Mesendoderm (in vitro differentiated cells): ENCODE results near the gene P2RX3.

ENCODE experiments used
- DNase-seq: peaks from one replicate; pipeline ENCODE4 v3.0.0; 2013
- H2AK5ac ChIP-seq: 2 replicates; pipeline ENCODE4 v1.6.1; 2013; ENCODE audit warnings: low read length, inconsistent platforms
- H2BK120ac ChIP-seq: 2 replicates; pipeline ENCODE4 v1.6.1; 2013; ENCODE audit warnings: low read depth, mild to moderate bottlenecking, low read length, moderate library complexity, mixed read lengths
- H2BK15ac ChIP-seq: replicated peaks from 2 replicates; pipeline ENCODE4 v1.6.1; 2013; ENCODE audit warnings: low read depth, mild to moderate bottlenecking, moderate library complexity
- H2BK5ac ChIP-seq: 2 replicates; pipeline ENCODE4 v1.6.1; 2013; ENCODE audit warnings: low read length, inconsistent platforms
- H3K18ac ChIP-seq: 2 replicates; pipeline ENCODE4 v1.6.1; 2013; ENCODE audit warnings: mild to moderate bottlenecking, low read length, mixed read lengths
- H3K23ac ChIP-seq: one replicate; pipeline ENCODE4 v1.6.1; 2013; ENCODE audit warnings: low read length
- H3K27ac ChIP-seq: 2 replicates; pipeline ENCODE4 v1.5.1; 2013; ENCODE audit warnings: low read depth, mild to moderate bottlenecking, inconsistent platforms, low read length, moderate library complexity
- H3K27me3 ChIP-seq: 2 replicates; pipeline ENCODE4 v1.6.1; 2013; ENCODE audit warnings: low read length, control low read depth, mild to moderate bottlenecking, inconsistent platforms; ENCODE audit not compliant: insufficient read depth, poor library complexity
- H3K36me3 ChIP-seq: 2 replicates; pipeline ENCODE4 v1.6.1; 2013; ENCODE audit warnings: low read length, inconsistent platforms; ENCODE audit not compliant: control insufficient read depth, insufficient read depth
- H3K4ac ChIP-seq: one replicate; pipeline ENCODE4 v1.6.1; 2013; ENCODE audit warnings: low read depth, mild to moderate bottlenecking, low read length, moderate library complexity
- H3K4me1 ChIP-seq: 2 replicates; pipeline ENCODE4 v1.6.1; 2013; ENCODE audit warnings: low read depth, low read length, inconsistent platforms; ENCODE audit not compliant: control insufficient read depth
- H3K4me2 ChIP-seq: 2 replicates; pipeline ENCODE4 v1.6.1; 2013; ENCODE audit warnings: low read length
- H3K4me3 ChIP-seq: 2 replicates; pipeline ENCODE4 v1.5.1; 2013; ENCODE audit warnings: mild to moderate bottlenecking, low read length
- H3K56ac ChIP-seq: one replicate; pipeline ENCODE4 v1.6.1; 2013; ENCODE audit warnings: low read length
- H3K79me1 ChIP-seq: 2 replicates; pipeline ENCODE4 v1.6.1; 2013; ENCODE audit warnings: low read length, inconsistent platforms
- H3K79me2 ChIP-seq: 2 replicates; pipeline ENCODE4 v1.6.1; 2013; ENCODE audit warnings: mild to moderate bottlenecking, low read length; ENCODE audit not compliant: control insufficient read depth, insufficient read depth
- H3K9ac ChIP-seq: 2 replicates; pipeline ENCODE4 v1.6.1; 2013; ENCODE audit warnings: low read length, inconsistent platforms
- H4K5ac ChIP-seq: one replicate; pipeline ENCODE4 v1.6.1; 2013; ENCODE audit warnings: low read length
- H4K8ac ChIP-seq: one replicate; pipeline ENCODE4 v1.6.1; 2013; ENCODE audit warnings: low read depth, mild to moderate bottlenecking, control low read depth, low read length, moderate library complexity
- WGBS: extraction: QIAGEN DNeasy Blood & Tissue Kit; methylation state at CpG from one replicate; pipeline ENCODE4 v1.1.7; 2013; ENCODE audit warnings: low lambda C conversion rate, missing lambda C conversion rate; ENCODE audit not compliant: insufficient coverage; ENCODE audit errors: extremely low coverage; 5-methylcytosine and 5-hydroxymethylcytosine counted together

Gene P2RX3

GRCh38 chr11:57392066-57392762 lies 54.1 kb downstream of the P2RX3 start:
- no CpG with 5 or more reads among the region's 8 CpGs for WGBS
- Histone ChIP-seq H3K27ac (no peak overlapping the region), H3K9ac (no peak overlapping the region)

GRCh38 chr11:57392763-57393105 lies 54.6 kb downstream of the P2RX3 start:
- Histone ChIP-seq H3K27ac (no peak overlapping the region), H2BK5ac (no peak overlapping the region), H2BK15ac (no peak overlapping the region), H4K5ac (no peak overlapping the region), H3K23ac (no peak overlapping the region), H3K4ac (no peak overlapping the region), H3K79me1 (no peaks in the 10 kb centered on the region), H2AK5ac (no peak overlapping the region), H3K4me1 (no peaks in the 10 kb centered on the region), H3K36me3 (no peaks in the 10 kb centered on the region), H3K9ac (no peak overlapping the region), H3K79me2 (no peaks in the 10 kb centered on the region), H3K4me3 (no peak overlapping the region), H4K8ac (no peak overlapping the region), H3K18ac (no peak overlapping the region), H3K4me2 (no peak overlapping the region), H3K56ac (no peak overlapping the region), H3K27me3 (no peaks in the 10 kb centered on the region), H2BK120ac (no peak overlapping the region)
- no CpG with 5 or more reads among the region's 4 CpGs for WGBS
- DNase-seq, result no peak

More at GRCh38 chr11:57392066-57392762, 54.1 kb downstream of the P2RX3 start:
- Histone ChIP-seq H3K79me1 (no peaks in the 10 kb centered on the region), H3K18ac (no peak overlapping the region), H3K4ac (no peak overlapping the region), H3K4me1 (no peaks in the 10 kb centered on the region), H2BK5ac (no peak overlapping the region), H3K36me3 (no peaks in the 10 kb centered on the region), H3K79me2 (no peaks in the 10 kb centered on the region), H4K5ac (no peak overlapping the region), H4K8ac (no peak overlapping the region), H2AK5ac (no peak overlapping the region), H3K27me3 (no peaks in the 10 kb centered on the region), H3K4me3 (no peak overlapping the region), H3K23ac (no peak overlapping the region), H3K4me2 (no peak overlapping the region), H2BK15ac (no peak overlapping the region), H2BK120ac (no peak overlapping the region), H3K56ac (no peak overlapping the region)
- no peak for DNase-seq

- Histone ChIP-seq H2BK15ac (no peak overlapping the region), H3K27me3 (no peaks in the 10 kb centered on the region), H3K4me1 (no peaks in the 10 kb centered on the region), H3K27ac (no peak overlapping the region), H3K79me1 (no peaks in the 10 kb centered on the region), H2BK120ac (no peak overlapping the region), H4K5ac (no peak overlapping the region), H4K8ac (no peak overlapping the region), H2AK5ac (no peak overlapping the region), H3K4ac (no peak overlapping the region), H3K9ac (no peak overlapping the region), H3K4me2 (no peak overlapping the region), H3K56ac (no peak overlapping the region), H3K23ac (no peak overlapping the region), H3K4me3 (no peak overlapping the region), H3K36me3 (no peaks in the 10 kb centered on the region), H3K79me2 (no peaks in the 10 kb centered on the region), H3K18ac (no peak overlapping the region), H2BK5ac (no peak overlapping the region)
- WGBS, result no CpG with 5 or more reads among the region's 4 CpGs
- no peak for DNase-seq
Measured at GRCh38 chr11:57394203-57394965, 56.2 kb downstream of the P2RX3 start.

GRCh38 chr11:57395905-57396623 lies 57.9 kb downstream of the P2RX3 start:
- Histone ChIP-seq H3K36me3 (no peaks in the 10 kb centered on the region), H3K9ac (no peak overlapping the region), H3K4me2 (no peak overlapping the region), H3K79me1 (no peaks in the 10 kb centered on the region), H3K4ac (no peak overlapping the region), H2BK5ac (no peak overlapping the region), H3K27me3 (no peaks in the 10 kb centered on the region), H3K56ac (no peak overlapping the region), H4K5ac (no peak overlapping the region), H3K18ac (no peak overlapping the region), H2BK15ac (no peak overlapping the region), H3K23ac (no peak overlapping the region), H3K79me2 (no peaks in the 10 kb centered on the region), H2AK5ac (no peak overlapping the region), H3K4me3 (no peak overlapping the region), H3K27ac (no peak overlapping the region), H3K4me1 (no peaks in the 10 kb centered on the region), H4K8ac (no peak overlapping the region), H2BK120ac (no peak overlapping the region)
- WGBS, result no CpG with 5 or more reads among the region's 11 CpGs
- DNase-seq, result no peak

GRCh38 chr11:57396744-57397143 lies 58.6 kb downstream of the P2RX3 start:
- no peak overlapping the region for H3K9ac ChIP-seq
- H3K4me3 ChIP-seq, result no peak overlapping the region
- H3K4ac ChIP-seq, result no peak overlapping the region
- WGBS, result no CpG with 5 or more reads among the region's 2 CpGs
- no peak overlapping the region for H3K27ac ChIP-seq
- H2BK120ac ChIP-seq, result no peak overlapping the region
- no peak overlapping the region for H4K5ac ChIP-seq
- no peak overlapping the region for H2AK5ac ChIP-seq
- H3K4me2 ChIP-seq, result no peak overlapping the region
- no peaks in the 10 kb centered on the region for H3K79me2 ChIP-seq
- no peak overlapping the region for H4K8ac ChIP-seq
- H2BK15ac ChIP-seq, result no peak overlapping the region
- no peaks in the 10 kb centered on the region for H3K36me3 ChIP-seq
- no peaks in the 10 kb centered on the region for H3K27me3 ChIP-seq
- no peak for DNase-seq
- H3K18ac ChIP-seq, result no peak overlapping the region
- H3K56ac ChIP-seq, result no peak overlapping the region
- H3K23ac ChIP-seq, result no peak overlapping the region
- no peak overlapping the region for H2BK5ac ChIP-seq
- H3K4me1 ChIP-seq, result no peaks in the 10 kb centered on the region
- no peaks in the 10 kb centered on the region for H3K79me1 ChIP-seq
